GM06990 (cell line): ENCODE results near the gene FAM120B.

Source experiments
- DNase-seq: peaks from one replicate; pipeline ENCODE4 v3.0.0-alpha.2; 2011; ENCODE audit not compliant: insufficient read length; ENCODE audit errors: extremely low read depth
- H3K27me3 ChIP-seq: replicated peaks from 2 replicates; pipeline ENCODE4 v1.6.0; 2011; ENCODE audit warnings: low read length; ENCODE audit not compliant: control insufficient read depth, insufficient read depth
- H3K36me3 ChIP-seq: 2 replicates; pipeline ENCODE4 v1.5.1; 2011; ENCODE audit warnings: low read length; ENCODE audit not compliant: control insufficient read depth, insufficient read depth
- H3K4me3 ChIP-seq: replicated peaks from 2 replicates; pipeline ENCODE4 v1.5.1; 2011; ENCODE audit warnings: low read depth, mild to moderate bottlenecking, control low read depth, low read length
- CTCF ChIP-seq: IDR thresholded peaks from 2 replicates; pipeline ENCODE4 v1.5.1; 2011; ENCODE audit warnings: low read length, control low read depth, mild to moderate bottlenecking, inconsistent platforms; ENCODE audit not compliant: insufficient read depth, poor library complexity, severe bottlenecking

The FAM120B gene

GRCh38 chr6:170290296-170291128 is 16.0 kb upstream of the FAM120B start, which contains the start of gene DLL1:
Gene DLL1 (minus strand): TSS chr6:170291078. CDS start chr6:170290139, 939 bp downstream.
- H3K4me3 ChIP-seq = peak within 1 kb of the TSS; percentile 65
- no peak for TF ChIP-seq CTCF
- H3K27me3 ChIP-seq = peaks cover 8% of the 10 kb centered on the region
- peak; percentile 53 for DNase-seq
- H3K36me3 ChIP-seq = no peaks in the 10 kb centered on the region

- no peaks in the 10 kb centered on the region for H3K36me3 ChIP-seq
- no peak for DNase-seq
- peaks cover 8% of the 10 kb centered on the region for H3K27me3 ChIP-seq
- TF ChIP-seq CTCF = peak; percentile 3
- H3K4me3 ChIP-seq = peak overlapping the region; percentile 35
These were observed 15.1 kb upstream of the FAM120B start for GRCh38 chr6:170291271-170292110.

GRCh38 chr6:170292111-170292406 is 14.5 kb upstream of the FAM120B start:
- no peak for TF ChIP-seq CTCF
- no peak for DNase-seq
- no peaks in the 10 kb centered on the region for H3K36me3 ChIP-seq
- peak overlapping the region; percentile 35 for H3K4me3 ChIP-seq
- H3K27me3 ChIP-seq = peaks cover 8% of the 10 kb centered on the region

GRCh38 chr6:170292407-170293158 is 14.0 kb upstream of the FAM120B start:
- H3K27me3 ChIP-seq = peaks cover 8% of the 10 kb centered on the region

More at GRCh38 chr6:170292407-170293158, 14.0 kb upstream of the FAM120B start:
- Histone ChIP-seq H3K4me3 (no peak overlapping the region), H3K36me3 (no peaks in the 10 kb centered on the region)
- no peak for DNase-seq
- TF ChIP-seq CTCF = no peak
